GM23338 (cell line): ENCODE measurements around the gene TRMT6. TPM values are rescaled to one million over a fixed set of nuclear protein-coding genes. Genes with fewer than 3 reads are reported as not detected.

Source experiments
- ATAC-seq: fragments of 200-7000 bp; cut with Tn5 transposase; 3 replicates; pipeline ENCODE4 v1.9.1; 2020
- DNase-seq: peaks from one replicate; pipeline ENCODE4 v3.0.0-alpha.2; 2015; ENCODE audit warnings: low spot score
- H2AFZ ChIP-seq: fragments of 200-600 bp; sonication (generic); 2 replicates; pipeline ENCODE4 v1.8.0; 2016; ENCODE audit warnings: antibody characterized with exemption, mild to moderate bottlenecking, moderate library complexity
- H3F3A ChIP-seq: fragments of 200-600 bp; sonication (generic); replicated peaks from 2 replicates; pipeline ENCODE4 v1.8.0; 2017; ENCODE audit warnings: antibody characterized with exemption, mixed run types, low read depth
- H3K27ac ChIP-seq: fragments of 200-600 bp; sonication (generic); 2 replicates; pipeline ENCODE4 v1.6.1; 2016; ENCODE audit warnings: low read depth
- H3K27me3 ChIP-seq: fragments of 200-600 bp; sonication (generic); 2 replicates; pipeline ENCODE4 v1.8.0; 2016; ENCODE audit warnings: mild to moderate bottlenecking, mixed run types, moderate library complexity; ENCODE audit not compliant: insufficient read depth
- H3K36me3 ChIP-seq: fragments of 200-600 bp; sonication (generic); 2 replicates; pipeline ENCODE4 v1.8.0; 2016; ENCODE audit warnings: mild to moderate bottlenecking; ENCODE audit not compliant: insufficient read depth
- H3K4me1 ChIP-seq: fragments of 200-600 bp; sonication (generic); 2 replicates; pipeline ENCODE4 v1.8.0; 2016; ENCODE audit warnings: mild to moderate bottlenecking, moderate library complexity; ENCODE audit not compliant: insufficient read depth
- H3K4me2 ChIP-seq: fragments of 200-600 bp; sonication (generic); 2 replicates; pipeline ENCODE4 v1.7.1; 2017; ENCODE audit warnings: mixed run types
- H3K4me3 ChIP-seq: fragments of 200-600 bp; sonication (generic); 2 replicates; pipeline ENCODE4 v1.6.1; 2016; ENCODE audit warnings: mixed run types
- H3K79me2 ChIP-seq: fragments of 200-600 bp; sonication (generic); replicated peaks from 2 replicates; pipeline ENCODE4 v1.8.0; 2017; ENCODE audit warnings: mild to moderate bottlenecking; ENCODE audit not compliant: insufficient read depth
- H3K9me2 ChIP-seq: fragments of 200-600 bp; sonication (generic); 2 replicates; pipeline ENCODE4 v1.8.0; 2017; ENCODE audit not compliant: insufficient read depth
- H4K20me1 ChIP-seq: fragments of 200-600 bp; sonication (generic); replicated peaks from 2 replicates; pipeline ENCODE4 v1.8.0; 2017; ENCODE audit warnings: mild to moderate bottlenecking; ENCODE audit not compliant: insufficient read depth
- H3K27ac Mint-ChIP-seq: 2 replicates; pipeline ENCODE4 v1.8.0; 2020; ENCODE audit warnings: inconsistent platforms, mild to moderate bottlenecking, moderate library complexity, mixed read lengths
- H3K27me3 Mint-ChIP-seq: 3 replicates; pipeline ENCODE4 v1.8.0; 2022; ENCODE audit warnings: low read depth, mild to moderate bottlenecking, moderate library complexity, mixed read lengths, inconsistent platforms; ENCODE audit not compliant: insufficient read depth, poor library complexity
- H3K36me3 Mint-ChIP-seq: 3 replicates; pipeline ENCODE4 v1.8.0; 2021; ENCODE audit warnings: low read depth, mild to moderate bottlenecking, inconsistent platforms, moderate library complexity, mixed read lengths
- H3K4me1 Mint-ChIP-seq: 3 replicates; pipeline ENCODE4 v1.8.0; 2020; ENCODE audit warnings: mild to moderate bottlenecking, inconsistent platforms, mixed read lengths
- H3K4me3 Mint-ChIP-seq: 3 replicates; pipeline ENCODE4 v1.8.0; 2021; ENCODE audit warnings: moderate library complexity, mild to moderate bottlenecking, inconsistent platforms, mixed read lengths
- H3K9me3 Mint-ChIP-seq: 3 replicates; pipeline ENCODE4 v1.8.0; 2020; ENCODE audit warnings: moderate library complexity, mild to moderate bottlenecking, inconsistent platforms, mixed read lengths
- CREB1 ChIP-seq: fragments of 250-450 bp; sonication (Bioruptor Pico); IDR thresholded peaks from 2 replicates; pipeline ENCODE4 v1.5.0; 2020; ENCODE audit warnings: low read depth, mild to moderate bottlenecking, moderate library complexity
- CTCF ChIP-seq, 2 experiments: fragments of 200-600 bp in 1 of 2; sonication (generic) in 1 of 2; conservative IDR thresholded peaks; 2 replicates each; pipeline versions ENCODE4 v1.5.1 to v1.6.1; 2016 to 2017; ENCODE audit warnings: antibody characterized with exemption in 2 of 2, low read depth in 2 of 2, mild to moderate bottlenecking in 2 of 2, moderate library complexity in 1 of 2
- ETS1 ChIP-seq: IDR thresholded peaks from 2 replicates; pipeline ENCODE4 v1.6.1; 2016; ENCODE audit warnings: antibody characterized with exemption
- EZH2 ChIP-seq: fragments of 200-600 bp; sonication (generic); IDR thresholded peaks from one replicate; pipeline ENCODE4 v1.8.0; 2017; ENCODE audit warnings: antibody characterized with exemption, mild to moderate bottlenecking, low read depth; ENCODE audit not compliant: unreplicated experiment
- EZH2phosphoT487 ChIP-seq: fragments of 200-600 bp; sonication (generic); IDR thresholded peaks from one replicate; pipeline ENCODE4 v1.8.1; 2018; ENCODE audit warnings: antibody characterized with exemption; ENCODE audit not compliant: unreplicated experiment
- JUNB ChIP-seq: IDR thresholded peaks from one replicate; pipeline ENCODE4 v1.6.1; 2016; ENCODE audit warnings: antibody characterized with exemption; ENCODE audit not compliant: unreplicated experiment
- NANOG ChIP-seq: IDR thresholded peaks from 2 replicates; pipeline ENCODE4 v1.6.1; 2016; ENCODE audit warnings: antibody characterized with exemption, borderline replicate concordance
- POLR2AphosphoS5 ChIP-seq: IDR thresholded peaks from 2 replicates; pipeline ENCODE4 v1.6.1; 2016; ENCODE audit warnings: antibody characterized with exemption, low read depth
- REST ChIP-seq: IDR thresholded peaks from one replicate; pipeline ENCODE4 v1.6.1; 2018; ENCODE audit warnings: antibody characterized with exemption; ENCODE audit not compliant: unreplicated experiment
- STAT1 ChIP-seq: IDR thresholded peaks from one replicate; pipeline ENCODE4 v1.6.1; 2016; ENCODE audit warnings: antibody characterized with exemption; ENCODE audit not compliant: unreplicated experiment
- ZNF114 ChIP-seq: fragments of 250-450 bp; sonication (Bioruptor Pico); IDR thresholded peaks from 2 replicates; pipeline ENCODE4 v1.5.0; 2020; ENCODE audit warnings: mild to moderate bottlenecking, moderate library complexity
- ZNF331 ChIP-seq: fragments of 250-450 bp; sonication (Bioruptor Pico); IDR thresholded peaks from 2 replicates; pipeline ENCODE4 v1.5.0; 2020; ENCODE audit warnings: low read depth, mild to moderate bottlenecking, moderate library complexity
- ZNF462 ChIP-seq: fragments of 250-450 bp; sonication (Bioruptor Pico); IDR thresholded peaks from 2 replicates; pipeline ENCODE4 v1.5.0; 2020; ENCODE audit warnings: mild to moderate bottlenecking, moderate library complexity
- polyA plus RNA-seq: library from polyadenylated mRNA; unstranded; fragments of >200 nt; fragmentation: Nextera tagmentation; extraction: Ambion mirVana; gene quantifications from 2 replicates; pipeline ENCODE4 v1.2.1, GENCODE V29; 2016
- total RNA-seq: library from RNA; depleted of rRNA; stranded (reverse); fragments of >200 nt; shearing (Covaris generic); gene quantifications from 2 replicates; pipeline ENCODE4 v1.2.3, GENCODE V29; 2014

Gene TRMT6
- total and polyA plus RNA-seq, 2 experiments from 2014 or later = 15.5 to 26.3 TPM

GRCh38 chr20:5925551-5925950, 24.8 kb downstream of the TRMT6 start:
- Histone ChIP-seq H3F3A (no peaks in the 10 kb centered on the region), H3K4me2 (no peak overlapping the region), H3K9me2 (no peaks in the 10 kb centered on the region), H3K27ac (no peak overlapping the region), H3K4me3 (no peak overlapping the region), H3K79me2 (no peaks in the 10 kb centered on the region), H3K36me3 (no peaks in the 10 kb centered on the region), H2AFZ (no peak overlapping the region), H3K27me3 (no peaks in the 10 kb centered on the region), H3K4me1 (no peaks in the 10 kb centered on the region), H4K20me1 (no peaks in the 10 kb centered on the region)
- DNase-seq (no peak), ATAC-seq (no peak)
- H3K36me3 Mint-ChIP-seq = no peaks in the 10 kb centered on the region
- no peaks in the 10 kb centered on the region for H3K4me1 Mint-ChIP-seq
- TF ChIP-seq STAT1 = no peak
- no peak for TF ChIP-seq CTCF (conservative IDR thresholded peaks at IDR 0.05; ENCODE audit: low read depth in 2 of 2)
- TF ChIP-seq POLR2AphosphoS5 = no peak
- TF ChIP-seq NANOG = no peak
- TF ChIP-seq REST = no peak
- TF ChIP-seq ZNF462 = no peak
- TF ChIP-seq ZNF331 (CRISPR knock-in tag) = no peak
- TF ChIP-seq ZNF114 (CRISPR knock-in tag) = no peak
- no peak for TF ChIP-seq ETS1
- no peak for TF ChIP-seq JUNB
- TF ChIP-seq EZH2phosphoT487 = no peak
- no peak for TF ChIP-seq CREB1 (CRISPR knock-in tag)
- no peak for TF ChIP-seq EZH2
- H3K9me3 Mint-ChIP-seq = no peaks in the 10 kb centered on the region
- H3K27ac Mint-ChIP-seq = no peak overlapping the region
- no peak overlapping the region for H3K4me3 Mint-ChIP-seq
- H3K27me3 Mint-ChIP-seq = peaks cover 1% of the 10 kb centered on the region
